IgD-negative memory B cell (primary cell): Measurements from ENCODE around the gene GRIN2D. TPM values are rescaled to one million over a fixed set of nuclear protein-coding genes. Genes with fewer than 3 reads are reported as not detected.

Experiments used
- H3K27ac Mint-ChIP-seq, 3 donors: one replicate each; pipeline ENCODE4 v1.8.0; 2020 to 2022; ENCODE audit warnings: mild to moderate bottlenecking in 3 of 3, mixed read lengths in 3 of 3, moderate library complexity in 1 of 3
- H3K27me3 Mint-ChIP-seq: one replicate; pipeline ENCODE4 v1.8.0; 2021; ENCODE audit warnings: mixed read lengths
- H3K36me3 Mint-ChIP-seq: one replicate; pipeline ENCODE4 v1.8.0; 2020; ENCODE audit warnings: mild to moderate bottlenecking, mixed read lengths
- H3K4me1 Mint-ChIP-seq, 3 donors: one replicate each; pipeline ENCODE4 v1.8.0; 2020 to 2022; ENCODE audit warnings: mixed read lengths in 3 of 3, mild to moderate bottlenecking in 1 of 3
- H3K4me3 Mint-ChIP-seq, 4 donors: one replicate each; pipeline ENCODE4 v1.8.0; 2020 to 2022; ENCODE audit warnings: mild to moderate bottlenecking in 4 of 4, mixed read lengths in 4 of 4, moderate library complexity in 3 of 4
- H3K9me3 Mint-ChIP-seq, 3 donors: one replicate each; pipeline ENCODE4 v1.8.0; 2020 to 2021; ENCODE audit warnings: mixed read lengths in 3 of 3, mild to moderate bottlenecking in 1 of 3
- polyA plus RNA-seq: library from polyadenylated mRNA; unstranded; fragments of 300-500 nt; fragmentation: Illumina TruSeq; gene quantifications from one replicate; pipeline ENCODE4 v1.2.3, GENCODE V29; 2021

GRIN2D gene
- polyA plus RNA-seq: not detected

- H3K27me3 Mint-ChIP-seq: peaks cover 33% of the 10 kb centered on the region
- no peaks in the 10 kb centered on the region for H3K36me3 Mint-ChIP-seq
Measured at GRCh38 chr19:48393559-48394330, at the start of gene GRIN2D. GRIN2D (plus strand) TSS chr19:48393668; CDS start chr19:48398393, 4,725 bp downstream.

GRCh38 chr19:48344892-48345291 lies 48.6 kb upstream of the GRIN2D start:
- no peaks in the 10 kb centered on the region for H3K27me3 Mint-ChIP-seq
- H3K4me1 Mint-ChIP-seq: peaks cover 0 to 2% (median 2%) of the 10 kb centered on the region in 3 donors
- no peaks in the 10 kb centered on the region for H3K9me3 Mint-ChIP-seq
- no peak overlapping the region for H3K27ac Mint-ChIP-seq
- H3K4me3 Mint-ChIP-seq: no peak overlapping the region
- peaks cover 3% of the 10 kb centered on the region for H3K36me3 Mint-ChIP-seq

More at GRCh38 chr19:48393559-48394330, at the start of gene GRIN2D:
- Mint-ChIP-seq H3K4me1 (peaks cover 0 to 17% (median 10%) of the 10 kb centered on the region in 3 donors), H3K27ac (peak within 1 kb of the TSS in 2 of 3 donors; percentile 39 to 76), H3K9me3 (no peaks in the 10 kb centered on the region), H3K4me3 (peak within 1 kb of the TSS; percentile 39 to 87 (median 78))

- Mint-ChIP-seq H3K4me1 (peaks cover 0 to 4% (median 4%) of the 10 kb centered on the region in 3 donors), H3K36me3 (peaks cover 3% of the 10 kb centered on the region), H3K27ac (no peak overlapping the region), H3K9me3 (no peaks in the 10 kb centered on the region), H3K4me3 (no peak overlapping the region), H3K27me3 (no peaks in the 10 kb centered on the region)
Measured at GRCh38 chr19:48346191-48346590, 47.3 kb upstream of the GRIN2D start.

GRCh38 chr19:48348045-48348444 lies 45.4 kb upstream of the GRIN2D start:
- Mint-ChIP-seq H3K4me3 (no peak overlapping the region), H3K9me3 (no peaks in the 10 kb centered on the region), H3K36me3 (peaks cover 3% of the 10 kb centered on the region), H3K27ac (no peak overlapping the region), H3K4me1 (peaks cover 0 to 7% (median 4%) of the 10 kb centered on the region in 3 donors), H3K27me3 (no peaks in the 10 kb centered on the region)

- Mint-ChIP-seq H3K4me3 (no peak overlapping the region), H3K4me1 (peaks cover 0 to 7% (median 4%) of the 10 kb centered on the region in 3 donors), H3K27ac (no peak overlapping the region), H3K36me3 (peaks cover 6% of the 10 kb centered on the region), H3K9me3 (no peaks in the 10 kb centered on the region), H3K27me3 (no peaks in the 10 kb centered on the region)
Measured at GRCh38 chr19:48348737-48349136, 44.7 kb upstream of the GRIN2D start.

- peaks cover 6% of the 10 kb centered on the region for H3K36me3 Mint-ChIP-seq
- H3K4me1 Mint-ChIP-seq: peaks cover 0 to 7% (median 4%) of the 10 kb centered on the region in 3 donors
- H3K9me3 Mint-ChIP-seq: no peaks in the 10 kb centered on the region
- no peaks in the 10 kb centered on the region for H3K27me3 Mint-ChIP-seq
- no peak overlapping the region for H3K4me3 Mint-ChIP-seq
- H3K27ac Mint-ChIP-seq: no peak overlapping the region
Measured at GRCh38 chr19:48350856-48351255, 42.6 kb upstream of the GRIN2D start.

- Mint-ChIP-seq H3K36me3 (peaks cover 6% of the 10 kb centered on the region), H3K4me1 (peaks cover 0 to 7% (median 4%) of the 10 kb centered on the region in 3 donors), H3K27me3 (no peaks in the 10 kb centered on the region), H3K4me3 (no peak overlapping the region), H3K9me3 (no peaks in the 10 kb centered on the region), H3K27ac (no peak overlapping the region)
Measured at GRCh38 chr19:48351341-48351752, 42.1 kb upstream of the GRIN2D start.

GRCh38 chr19:48353677-48354076 lies 39.8 kb upstream of the GRIN2D start:
- no peak overlapping the region for H3K27ac Mint-ChIP-seq
- H3K9me3 Mint-ChIP-seq: no peaks in the 10 kb centered on the region
- no peaks in the 10 kb centered on the region for H3K27me3 Mint-ChIP-seq
- peaks cover 0 to 5% (median 3%) of the 10 kb centered on the region in 3 donors for H3K4me1 Mint-ChIP-seq
- no peak overlapping the region for H3K4me3 Mint-ChIP-seq
- H3K36me3 Mint-ChIP-seq: peaks cover 9% of the 10 kb centered on the region

GRCh38 chr19:48354332-48354992 lies 39.0 kb upstream of the GRIN2D start:
- Mint-ChIP-seq H3K27ac (no peak overlapping the region), H3K9me3 (no peaks in the 10 kb centered on the region), H3K4me1 (peaks cover 0 to 5% (median 3%) of the 10 kb centered on the region in 3 donors), H3K36me3 (peaks cover 10% of the 10 kb centered on the region), H3K4me3 (no peak overlapping the region), H3K27me3 (no peaks in the 10 kb centered on the region)

GRCh38 chr19:48355365-48355954 lies 38.0 kb upstream of the GRIN2D start:
- Mint-ChIP-seq H3K27ac (no peak overlapping the region), H3K4me3 (no peak overlapping the region), H3K27me3 (no peaks in the 10 kb centered on the region), H3K36me3 (peaks cover 12% of the 10 kb centered on the region), H3K4me1 (peaks cover 0 to 5% (median 3%) of the 10 kb centered on the region in 3 donors), H3K9me3 (no peaks in the 10 kb centered on the region)

- peak overlapping the region in 1 of 3 donors; percentile 21 for H3K27ac Mint-ChIP-seq
- peaks cover 10% of the 10 kb centered on the region for H3K36me3 Mint-ChIP-seq
- H3K9me3 Mint-ChIP-seq: no peaks in the 10 kb centered on the region
- H3K4me3 Mint-ChIP-seq: no peak overlapping the region
- no peaks in the 10 kb centered on the region for H3K27me3 Mint-ChIP-seq
- H3K4me1 Mint-ChIP-seq: peaks cover 4 to 9% (median 4%) of the 10 kb centered on the region in 3 donors
Measured at GRCh38 chr19:48359123-48359522, 34.3 kb upstream of the GRIN2D start.

- Mint-ChIP-seq H3K36me3 (peaks cover 10% of the 10 kb centered on the region), H3K9me3 (no peaks in the 10 kb centered on the region), H3K27ac (no peak overlapping the region), H3K27me3 (no peaks in the 10 kb centered on the region), H3K4me1 (peaks cover 4 to 14% (median 6%) of the 10 kb centered on the region in 3 donors), H3K4me3 (peak overlapping the region in 2 of 4 donors; percentile 12 to 59)
Measured at GRCh38 chr19:48361912-48362311, 31.6 kb upstream of the GRIN2D start.

- H3K36me3 Mint-ChIP-seq: peaks cover 7% of the 10 kb centered on the region
- peak overlapping the region; percentile 61 to 95 (median 90) for H3K4me3 Mint-ChIP-seq
- no peaks in the 10 kb centered on the region for H3K27me3 Mint-ChIP-seq
- H3K27ac Mint-ChIP-seq: peak overlapping the region; percentile 77 to 98 (median 87)
- H3K9me3 Mint-ChIP-seq: no peaks in the 10 kb centered on the region
- H3K4me1 Mint-ChIP-seq: peaks cover 4 to 14% (median 6%) of the 10 kb centered on the region in 3 donors
Measured at GRCh38 chr19:48362716-48363499, 30.6 kb upstream of the GRIN2D start.

GRCh38 chr19:48363500-48363809 lies 30.0 kb upstream of the GRIN2D start:
- H3K36me3 Mint-ChIP-seq: peaks cover 5% of the 10 kb centered on the region
- H3K9me3 Mint-ChIP-seq: no peaks in the 10 kb centered on the region
- H3K27ac Mint-ChIP-seq: peak overlapping the region; percentile 77 to 98 (median 87)
- peak overlapping the region; percentile 61 to 95 (median 90) for H3K4me3 Mint-ChIP-seq
- H3K4me1 Mint-ChIP-seq: peaks cover 4 to 14% (median 6%) of the 10 kb centered on the region in 3 donors
- H3K27me3 Mint-ChIP-seq: no peaks in the 10 kb centered on the region
